Measurements from ENCODE around the gene TMEM263.
"Not testable (repeated sequence)": the region's sequence is repeated elsewhere in the genome, so short reads cannot be mapped to it uniquely, and the experiment has no call there.

TMEM263 gene

DNA sequence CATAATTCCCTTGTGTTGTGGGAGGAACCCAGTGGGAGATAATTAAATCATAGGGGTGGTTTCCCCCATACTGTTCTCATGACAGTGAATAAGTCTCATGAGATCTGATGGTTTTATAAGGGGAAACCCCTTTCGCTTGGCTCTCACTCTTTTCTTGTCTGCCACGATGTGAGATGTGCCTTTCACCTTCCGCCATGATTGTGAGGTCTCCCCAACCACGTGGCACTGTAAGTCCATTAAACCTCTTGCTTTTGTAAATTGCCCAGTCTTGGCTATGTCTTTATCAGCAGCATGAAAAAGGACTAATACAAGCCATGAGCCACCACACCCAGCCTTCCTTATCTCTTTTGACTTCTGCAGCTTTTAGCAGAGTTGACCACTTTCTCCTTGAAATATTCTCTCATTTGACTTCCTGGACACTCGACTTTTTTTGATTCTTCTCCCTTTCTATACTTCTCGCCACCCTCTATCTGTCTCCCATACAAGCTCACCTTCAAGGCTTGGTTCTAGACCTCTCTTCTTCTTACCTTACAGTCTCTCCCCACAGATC lies 29.0 kb downstream of the TMEM263 start:
- peaks cover 21% of the 10 kb centered on the region for H3K4me1 Mint-ChIP-seq (ENCODE audit: low read depth)
- peaks cover 19% of the 10 kb centered on the region for H3K36me3 Mint-ChIP-seq (ENCODE audit: low read depth)
- intact Hi-C loops (cut with micrococcal nuclease), result no loop called here
- H3K4me3 Mint-ChIP-seq, result no peak overlapping the region
- H3K27ac Mint-ChIP-seq, result no peak overlapping the region
- no peaks in the 10 kb centered on the region for H3K9me3 Mint-ChIP-seq
- H3K27me3 Mint-ChIP-seq, result peaks cover 8% of the 10 kb centered on the region

DNA sequence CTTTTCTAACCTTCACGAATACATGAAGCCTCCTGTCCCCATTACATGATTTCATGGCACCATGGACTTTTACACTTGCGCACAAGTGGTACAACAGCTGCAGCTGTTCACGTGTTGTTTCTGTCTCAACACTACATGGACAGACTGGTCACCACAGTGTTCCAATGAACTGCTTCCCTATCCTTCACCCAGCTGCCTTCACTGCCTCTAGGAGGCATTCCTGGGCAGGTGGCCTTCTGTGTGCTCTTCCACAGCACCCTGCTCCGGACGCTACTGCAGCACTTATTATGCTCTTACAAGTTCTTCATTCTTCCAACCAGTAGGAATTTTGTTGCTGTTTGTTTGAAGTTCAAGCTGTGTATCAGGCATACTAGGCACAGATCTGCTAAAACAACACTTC lies 29.8 kb downstream of the TMEM263 start:
- intact Hi-C loops (cut with micrococcal nuclease), result no loop called here
- H3K4me3 Mint-ChIP-seq, result no peak overlapping the region
- H3K9me3 Mint-ChIP-seq, result no peaks in the 10 kb centered on the region
- H3K27ac Mint-ChIP-seq, result no peak overlapping the region
- peaks cover 8% of the 10 kb centered on the region for H3K27me3 Mint-ChIP-seq
- H3K36me3 Mint-ChIP-seq (ENCODE audit: low read depth), result peaks cover 19% of the 10 kb centered on the region
- peaks cover 21% of the 10 kb centered on the region for H3K4me1 Mint-ChIP-seq (ENCODE audit: low read depth)

- intact Hi-C loops (cut with micrococcal nuclease), result loop anchor here (2.0 kb wide), 1 partner anchor 107 kb away; the partner anchor contains the start of gene CRY1
- Mint-ChIP-seq H3K36me3 (ENCODE audit: low read depth) (peaks cover 19% of the 10 kb centered on the region), H3K4me3 (peak overlapping the region; percentile 92), H3K27ac (peak overlapping the region; percentile 84), H3K27me3 (peaks cover 8% of the 10 kb centered on the region), H3K9me3 (no peaks in the 10 kb centered on the region), H3K4me1 (ENCODE audit: low read depth) (peaks cover 21% of the 10 kb centered on the region)
These were observed 30.4 kb downstream of the TMEM263 start for GRCh38 chr12:106986135-106986534.

DNA sequence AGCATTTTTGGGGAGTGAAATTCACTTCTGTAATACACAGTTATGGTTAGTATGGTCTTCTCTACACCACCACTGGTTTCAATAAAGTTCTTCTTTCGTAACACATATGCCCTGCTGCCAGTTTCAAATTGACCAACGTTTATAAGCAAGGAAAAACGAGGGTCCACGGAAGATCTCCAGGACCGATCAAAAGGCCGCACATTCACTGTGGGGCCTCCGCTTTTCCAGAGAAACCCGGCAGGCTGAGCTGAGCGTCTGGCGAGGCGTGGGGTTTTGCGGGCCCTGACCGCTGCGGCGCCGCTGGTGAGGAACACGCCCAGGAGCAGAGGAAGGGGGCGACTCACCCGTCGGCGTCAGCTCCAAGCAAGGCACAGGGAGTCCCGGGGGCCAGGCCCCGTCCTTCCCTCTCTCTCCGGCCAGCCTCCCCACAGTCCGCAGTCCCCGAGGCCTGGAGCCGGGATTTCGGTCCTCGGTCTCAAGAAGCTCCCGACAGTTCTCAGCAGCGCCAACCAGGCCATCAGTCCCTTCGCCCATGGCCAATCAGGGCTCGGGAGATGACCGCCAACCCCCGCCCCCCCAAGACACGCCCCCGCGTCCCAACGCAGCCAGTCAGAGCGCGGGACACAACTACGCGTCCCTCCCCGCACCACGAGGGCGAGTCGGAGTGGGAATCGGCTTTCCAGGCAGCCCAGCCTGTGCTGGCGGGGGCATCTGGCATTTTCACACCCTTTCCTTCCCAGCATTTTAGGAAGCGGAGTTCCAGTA lies 31.1 kb downstream of the TMEM263 start, which contains the start of gene MTERF2:
MTERF2 (minus strand) TSS at position 522 of the 765 bp plus-strand sequence. CDS start 8,432 bp downstream, outside the sequence.
- Mint-ChIP-seq H3K4me1 (ENCODE audit: low read depth) (peaks cover 21% of the 10 kb centered on the region), H3K4me3 (peak within 1 kb of the TSS; percentile 92), H3K9me3 (no peaks in the 10 kb centered on the region), H3K27me3 (peaks cover 8% of the 10 kb centered on the region), H3K27ac (peak within 1 kb of the TSS; percentile 84), H3K36me3 (ENCODE audit: low read depth) (peaks cover 19% of the 10 kb centered on the region)
- intact Hi-C loops (cut with micrococcal nuclease), result loop anchor here (2.0 kb wide), 1 partner anchor 106 kb away; the partner anchor contains the start of gene CRY1

- Mint-ChIP-seq H3K27ac (no peak overlapping the region), H3K4me1 (ENCODE audit: low read depth) (peaks cover 21% of the 10 kb centered on the region), H3K27me3 (peaks cover 8% of the 10 kb centered on the region), H3K4me3 (no peak overlapping the region), H3K9me3 (no peaks in the 10 kb centered on the region), H3K36me3 (ENCODE audit: low read depth) (peaks cover 19% of the 10 kb centered on the region)
- intact Hi-C loops (cut with micrococcal nuclease), result loop anchor here (2.0 kb wide), 1 partner anchor 105 kb away; the partner anchor contains the start of gene CRY1
These were observed 32.1 kb downstream of the TMEM263 start for GRCh38 chr12:106987846-106988245.

GRCh38 chr12:106994579-106995220 lies 39.0 kb downstream of the TMEM263 start:
- no peak overlapping the region for H3K4me3 Mint-ChIP-seq
- H3K9me3 Mint-ChIP-seq, result no peaks in the 10 kb centered on the region
- intact Hi-C loops (cut with micrococcal nuclease), result no loop called here
- H3K36me3 Mint-ChIP-seq (ENCODE audit: low read depth), result peaks cover 12% of the 10 kb centered on the region
- H3K4me1 Mint-ChIP-seq (ENCODE audit: low read depth), result no peaks in the 10 kb centered on the region
- no peaks in the 10 kb centered on the region for H3K27me3 Mint-ChIP-seq
- no peak overlapping the region for H3K27ac Mint-ChIP-seq

- not testable (repeated sequence) for H3K27me3 Mint-ChIP-seq
These were observed 40.4 kb downstream of the TMEM263 start for GRCh38 chr12:106996102-106996501.

DNA sequence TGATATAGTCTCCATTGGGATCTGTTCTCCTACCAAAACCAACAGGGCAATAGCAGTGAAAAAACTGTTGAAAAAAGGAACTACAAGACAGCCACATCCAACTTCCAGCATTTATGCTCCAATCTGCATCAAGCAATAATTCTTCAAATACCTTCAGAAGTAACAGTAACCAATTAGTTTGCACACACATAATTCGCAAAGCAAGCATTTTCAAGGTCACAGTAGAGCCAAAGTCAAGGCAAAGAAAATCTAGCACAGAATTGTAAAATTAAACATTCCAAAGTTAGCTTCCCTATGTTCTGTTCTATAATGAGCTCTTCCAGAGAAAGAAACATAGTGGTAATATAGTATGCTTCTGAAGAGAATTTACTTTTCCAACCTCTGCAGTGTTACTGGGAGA lies 42.2 kb downstream of the TMEM263 start:
- Mint-ChIP-seq H3K9me3 (no peaks in the 10 kb centered on the region), H3K4me1 (ENCODE audit: low read depth) (no peaks in the 10 kb centered on the region), H3K27ac (no peak overlapping the region), H3K36me3 (ENCODE audit: low read depth) (peaks cover 22% of the 10 kb centered on the region), H3K27me3 (no peaks in the 10 kb centered on the region), H3K4me3 (no peak overlapping the region)
- intact Hi-C loops (cut with micrococcal nuclease), result no loop called here

More at GRCh38 chr12:106996102-106996501, 40.4 kb downstream of the TMEM263 start:
- H3K27ac Mint-ChIP-seq; H3K9me3 Mint-ChIP-seq; H3K4me1 Mint-ChIP-seq (ENCODE audit: low read depth); H3K4me3 Mint-ChIP-seq; intact Hi-C loops (cut with micrococcal nuclease): not testable (repeated sequence)
- H3K36me3 Mint-ChIP-seq (ENCODE audit: low read depth), result peaks cover 21% of the 10 kb centered on the region

GRCh38 chr12:106999446-106999845 lies 43.7 kb downstream of the TMEM263 start:
- H3K9me3 Mint-ChIP-seq, result no peaks in the 10 kb centered on the region
- no peaks in the 10 kb centered on the region for H3K27me3 Mint-ChIP-seq
- no peak overlapping the region for H3K4me3 Mint-ChIP-seq
- H3K36me3 Mint-ChIP-seq (ENCODE audit: low read depth), result peaks cover 22% of the 10 kb centered on the region
- intact Hi-C loops (cut with micrococcal nuclease), result no loop called here
- no peak overlapping the region for H3K27ac Mint-ChIP-seq
- H3K4me1 Mint-ChIP-seq (ENCODE audit: low read depth), result no peaks in the 10 kb centered on the region

DNA sequence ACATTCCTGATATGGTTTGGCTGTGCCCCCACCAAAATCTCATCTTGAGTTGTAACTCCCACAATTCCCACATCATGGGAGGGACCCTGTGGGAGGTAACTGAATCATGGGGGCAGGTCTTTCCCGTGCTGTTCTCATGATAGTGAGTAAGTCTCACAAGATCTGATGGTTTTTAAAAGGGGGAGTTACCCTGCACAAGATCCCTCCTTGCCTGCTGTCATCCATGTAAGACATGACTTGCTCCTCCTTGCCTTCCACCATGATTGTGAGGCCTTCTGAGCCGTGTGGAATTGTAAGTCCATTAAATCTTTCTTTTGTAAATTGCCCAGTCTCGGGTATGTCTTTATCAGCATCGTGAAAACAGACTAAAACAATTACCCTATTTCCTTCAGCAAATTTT lies 47.0 kb downstream of the TMEM263 start:
- H3K27ac Mint-ChIP-seq; H3K27me3 Mint-ChIP-seq; H3K4me1 Mint-ChIP-seq (ENCODE audit: low read depth); intact Hi-C loops (cut with micrococcal nuclease); H3K9me3 Mint-ChIP-seq; H3K4me3 Mint-ChIP-seq: not testable (repeated sequence)
- peaks cover 11% of the 10 kb centered on the region for H3K36me3 Mint-ChIP-seq (ENCODE audit: low read depth)

DNA sequence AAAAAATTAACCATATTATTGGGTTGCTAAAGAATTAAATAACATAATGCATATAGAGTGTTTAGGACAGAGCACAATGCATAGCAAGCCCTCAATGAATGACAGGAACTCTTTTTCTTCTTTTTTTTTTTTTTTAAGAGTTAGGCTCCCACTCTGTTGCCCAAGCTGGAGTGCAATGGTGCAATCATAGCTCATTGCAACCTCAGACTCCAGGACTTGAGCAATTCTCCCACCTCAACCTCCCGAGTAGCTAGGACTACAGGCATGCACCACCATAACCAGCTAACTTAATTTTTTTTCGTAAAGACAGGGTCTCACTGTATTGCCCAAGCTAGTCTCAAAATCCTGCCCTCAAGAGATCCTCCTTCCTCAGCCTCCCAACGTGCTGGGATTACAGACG lies 51.7 kb downstream of the TMEM263 start:
- H3K9me3 Mint-ChIP-seq, result no peaks in the 10 kb centered on the region
- no peak overlapping the region for H3K27ac Mint-ChIP-seq
- H3K36me3 Mint-ChIP-seq (ENCODE audit: low read depth), result no peaks in the 10 kb centered on the region
- H3K4me3 Mint-ChIP-seq, result no peak overlapping the region
- no peaks in the 10 kb centered on the region for H3K27me3 Mint-ChIP-seq
- intact Hi-C loops (cut with micrococcal nuclease), result no loop called here
- H3K4me1 Mint-ChIP-seq (ENCODE audit: low read depth), result no peaks in the 10 kb centered on the region

- no peak overlapping the region for H3K27ac Mint-ChIP-seq
- H3K4me1 Mint-ChIP-seq (ENCODE audit: low read depth), result no peaks in the 10 kb centered on the region
- intact Hi-C loops (cut with micrococcal nuclease), result no loop called here
- H3K9me3 Mint-ChIP-seq, result no peaks in the 10 kb centered on the region
- H3K4me3 Mint-ChIP-seq, result no peak overlapping the region
- no peaks in the 10 kb centered on the region for H3K27me3 Mint-ChIP-seq
- H3K36me3 Mint-ChIP-seq (ENCODE audit: low read depth), result no peaks in the 10 kb centered on the region
These were observed 55.8 kb downstream of the TMEM263 start for GRCh38 chr12:107011519-107011918.

- Mint-ChIP-seq H3K27me3 (no peaks in the 10 kb centered on the region), H3K4me1 (ENCODE audit: low read depth) (no peaks in the 10 kb centered on the region), H3K4me3 (no peak overlapping the region), H3K27ac (no peak overlapping the region), H3K9me3 (no peaks in the 10 kb centered on the region), H3K36me3 (ENCODE audit: low read depth) (no peaks in the 10 kb centered on the region)
- intact Hi-C loops (cut with micrococcal nuclease), result no loop called here
These were observed 57.2 kb downstream of the TMEM263 start for GRCh38 chr12:107012736-107013425.

- H3K27me3 Mint-ChIP-seq, result no peaks in the 10 kb centered on the region
- H3K36me3 Mint-ChIP-seq (ENCODE audit: low read depth), result no peaks in the 10 kb centered on the region
- intact Hi-C loops (cut with micrococcal nuclease), result no loop called here
- H3K4me3 Mint-ChIP-seq, result no peak overlapping the region
- no peak overlapping the region for H3K27ac Mint-ChIP-seq
- H3K9me3 Mint-ChIP-seq, result no peaks in the 10 kb centered on the region
- no peaks in the 10 kb centered on the region for H3K4me1 Mint-ChIP-seq (ENCODE audit: low read depth)
These were observed 58.3 kb downstream of the TMEM263 start for GRCh38 chr12:107014055-107014454.

Data from dendritic cell treated with granulocyte-macrophage colony-stimulating factor and Interleukin-4, amounts not matched to agents 40 ng/mL and 50 ng/mL, for 4 days (primary cell).